Tibial nerve (tissue), 4 donors: Measurements from ENCODE around the gene ATOSB.

Experiments
- CTCF ChIP-seq, 5 experiments: fragments of 200-600 bp in 3 of 5; fragments of 450-650 bp in 2 of 5; sonication (generic) in 3 of 5; IDR thresholded peaks; one replicate each; pipeline ENCODE4 v1.5.1; 2016 to 2019; ENCODE audit warnings: antibody characterized with exemption in 5 of 5, mild to moderate bottlenecking in 3 of 5, moderate library complexity in 2 of 5
- EP300 ChIP-seq, 2 donors: sonication (generic); formaldehyde crosslinking; IDR thresholded peaks; one replicate each; pipeline ENCODE4 v1.6.1; 2017; ENCODE audit warnings: antibody characterized with exemption in 2 of 2, mild to moderate bottlenecking in 1 of 2
- POLR2A ChIP-seq, 2 donors: fragments of 450-650 bp; IDR thresholded peaks; one replicate each; pipeline ENCODE4 v1.6.1; 2017; ENCODE audit warnings: antibody characterized with exemption in 2 of 2, mild to moderate bottlenecking in 2 of 2, moderate library complexity in 2 of 2

- TF ChIP-seq CTCF (IDR thresholded peaks at IDR 0.05): no peak
- no peak for TF ChIP-seq POLR2A (IDR thresholded peaks at IDR 0.05)
- TF ChIP-seq EP300 (IDR thresholded peaks at IDR 0.05): no peak
Measured at GRCh38 chr9:35067056-35067455, 48.6 kb downstream of the ATOSB start.
